Measurements from ENCODE around the gene DNAH2.

The DNAH2 gene

DNA sequence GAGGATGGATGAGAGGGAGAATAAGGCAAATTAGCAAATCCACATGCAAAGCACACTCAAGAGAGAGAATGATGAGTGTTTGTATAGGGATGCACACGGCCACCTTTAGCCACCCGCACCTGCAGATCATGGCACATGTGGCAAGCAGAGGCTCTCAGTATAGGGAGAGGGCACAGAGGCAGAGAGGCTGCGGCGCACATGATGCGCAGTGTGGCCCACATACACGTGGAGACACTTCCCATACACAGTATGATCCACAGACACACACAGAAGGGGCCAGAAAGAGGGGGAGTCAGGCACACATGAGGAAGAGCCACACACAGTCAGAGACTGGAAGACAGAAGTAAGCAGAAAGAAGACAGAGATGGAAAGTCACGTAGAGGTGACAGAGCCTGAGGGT is 164.5 kb downstream of the DNAH2 start:
- DNase-seq, result no peak

DNA sequence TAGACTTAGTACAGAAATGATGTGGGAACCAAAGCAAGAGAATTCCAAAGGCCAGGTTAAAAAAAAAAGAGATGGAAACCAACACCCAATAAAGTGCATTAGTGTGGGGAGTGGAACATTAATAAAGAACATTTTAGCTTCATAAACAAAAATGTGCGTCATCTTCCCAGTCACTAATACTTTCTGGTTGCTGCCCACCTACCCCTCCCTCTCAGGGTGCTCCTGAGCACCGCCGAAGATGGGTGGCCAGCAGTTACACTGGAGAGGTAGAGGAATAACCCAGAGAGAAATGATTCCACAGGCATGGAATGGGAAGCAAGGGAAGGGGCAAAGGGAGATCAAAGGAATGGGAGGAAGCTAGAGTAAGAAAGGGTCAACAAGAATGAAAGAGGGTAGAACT is 165.1 kb downstream of the DNAH2 start:
- no peak for DNase-seq
